Fibroblast of pulmonary artery (primary cell): ENCODE measurements around the gene ANAPC10.
A peak's percentile ranks its signal among the peaks of the same experiment; 100 is the strongest.

Source experiments
- DNase-seq: peaks from one replicate; pipeline ENCODE4 v3.0.0-alpha.2; 2010; ENCODE audit warnings: low read depth
- H3K4me3 ChIP-seq: replicated peaks from 2 replicates; pipeline ENCODE4 v1.5.1; 2011; ENCODE audit warnings: low read depth, mild to moderate bottlenecking, control low read depth, low read length, moderate library complexity
- TF ChIP-seq, protein P1 (sequence below): IDR thresholded peaks from 2 replicates; pipeline ENCODE4 v1.5.1; 2011; ENCODE audit warnings: mild to moderate bottlenecking, control low read depth, low read length, inconsistent platforms; ENCODE audit errors: missing control alignments

Gene ANAPC10

GRCh38 chr4:144968606-144969005 lies 129.4 kb downstream of the ANAPC10 start:
- TF ChIP-seq, protein P1, sequence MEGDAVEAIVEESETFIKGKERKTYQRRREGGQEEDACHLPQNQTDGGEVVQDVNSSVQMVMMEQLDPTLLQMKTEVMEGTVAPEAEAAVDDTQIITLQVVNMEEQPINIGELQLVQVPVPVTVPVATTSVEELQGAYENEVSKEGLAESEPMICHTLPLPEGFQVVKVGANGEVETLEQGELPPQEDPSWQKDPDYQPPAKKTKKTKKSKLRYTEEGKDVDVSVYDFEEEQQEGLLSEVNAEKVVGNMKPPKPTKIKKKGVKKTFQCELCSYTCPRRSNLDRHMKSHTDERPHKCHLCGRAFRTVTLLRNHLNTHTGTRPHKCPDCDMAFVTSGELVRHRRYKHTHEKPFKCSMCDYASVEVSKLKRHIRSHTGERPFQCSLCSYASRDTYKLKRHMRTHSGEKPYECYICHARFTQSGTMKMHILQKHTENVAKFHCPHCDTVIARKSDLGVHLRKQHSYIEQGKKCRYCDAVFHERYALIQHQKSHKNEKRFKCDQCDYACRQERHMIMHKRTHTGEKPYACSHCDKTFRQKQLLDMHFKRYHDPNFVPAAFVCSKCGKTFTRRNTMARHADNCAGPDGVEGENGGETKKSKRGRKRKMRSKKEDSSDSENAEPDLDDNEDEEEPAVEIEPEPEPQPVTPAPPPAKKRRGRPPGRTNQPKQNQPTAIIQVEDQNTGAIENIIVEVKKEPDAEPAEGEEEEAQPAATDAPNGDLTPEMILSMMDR: no peak
- H3K4me3 ChIP-seq: no peak overlapping the region
- no peak for DNase-seq

DNA sequence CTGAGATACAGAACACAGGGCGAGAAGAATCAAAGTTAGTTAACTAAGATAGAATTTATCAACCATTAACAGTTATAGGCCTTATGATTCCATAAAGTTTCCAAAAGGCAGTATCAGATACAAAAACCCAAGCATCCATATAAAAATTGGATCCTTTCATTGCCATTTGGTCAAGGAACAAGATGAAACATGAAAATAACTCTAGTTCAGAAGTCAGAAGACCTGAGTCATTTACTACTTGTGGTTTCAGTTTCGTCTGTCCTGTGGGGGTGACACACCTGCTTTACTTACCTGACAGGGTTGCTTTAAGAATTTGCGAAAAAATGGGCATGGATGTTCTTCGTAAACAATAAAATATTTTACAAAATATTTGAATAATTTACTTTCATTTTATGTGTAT lies 130.8 kb downstream of the ANAPC10 start:
- TF ChIP-seq, protein P1: no peak
- DNase-seq: no peak
- H3K4me3 ChIP-seq: no peak overlapping the region

- no peak for DNase-seq
- H3K4me3 ChIP-seq: no peak overlapping the region
- TF ChIP-seq, protein P1: no peak
Measured at GRCh38 chr4:144962300-144962699, 135.7 kb downstream of the ANAPC10 start.

DNA sequence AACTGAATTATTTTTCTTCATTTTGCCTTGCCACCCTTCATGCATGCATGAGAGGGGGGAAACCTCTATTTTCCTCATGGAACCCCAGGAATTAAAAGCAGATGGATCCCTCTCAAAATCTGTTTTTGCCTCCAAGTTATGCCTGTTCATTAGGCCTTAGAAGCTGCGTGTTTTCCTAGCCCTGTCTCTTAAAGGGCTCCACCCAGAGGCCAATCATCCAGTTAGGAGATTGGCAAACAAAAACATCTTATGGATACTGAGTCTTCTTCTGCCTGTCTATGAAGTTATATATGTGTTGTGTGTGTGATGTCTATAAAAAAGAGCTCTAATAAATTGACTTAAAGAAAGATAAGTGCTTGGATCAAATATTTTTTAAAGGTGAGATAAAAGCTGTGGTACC lies 142.9 kb downstream of the ANAPC10 start:
- TF ChIP-seq, protein P1: no peak
- no peak for DNase-seq
- no peak overlapping the region for H3K4me3 ChIP-seq

GRCh38 chr4:144954230-144954629 lies 143.8 kb downstream of the ANAPC10 start:
- DNase-seq: no peak
- no peak overlapping the region for H3K4me3 ChIP-seq
- TF ChIP-seq, protein P1: no peak

- TF ChIP-seq, protein P1: no peak
- no peak for DNase-seq
- H3K4me3 ChIP-seq: no peak overlapping the region
Measured at GRCh38 chr4:144948421-144948820, 149.6 kb downstream of the ANAPC10 start.

DNA sequence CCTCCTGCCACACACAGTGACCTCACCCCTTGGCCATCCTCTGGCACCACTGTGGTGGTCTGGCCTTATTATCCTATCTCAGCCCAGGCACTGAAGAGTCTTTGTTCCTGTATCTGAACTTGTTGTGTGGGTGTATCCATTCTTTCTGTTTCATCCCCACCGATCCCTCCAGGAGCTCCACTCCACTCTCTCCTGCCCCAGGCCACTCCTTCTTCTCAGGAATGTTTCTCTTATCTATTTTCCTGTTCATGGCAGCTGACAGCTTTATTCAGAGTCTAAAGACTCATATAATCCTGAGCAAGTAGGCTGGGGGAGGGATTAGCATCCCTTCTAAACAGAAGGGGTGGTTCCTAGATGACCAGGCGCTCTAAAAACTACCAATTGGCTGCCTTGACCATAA lies 150.0 kb downstream of the ANAPC10 start:
- no peak overlapping the region for H3K4me3 ChIP-seq
- TF ChIP-seq, protein P1: no peak
- DNase-seq: peak; percentile 18
